ENCODE measurements around the gene S1PR3. TPM values are rescaled to one million over a fixed set of nuclear protein-coding genes. Genes with fewer than 3 reads are reported as not detected.

The S1PR3 gene
- polyA plus RNA-seq, 3 donors = 2.4 to 23.7 (median 16.3) TPM

DNA sequence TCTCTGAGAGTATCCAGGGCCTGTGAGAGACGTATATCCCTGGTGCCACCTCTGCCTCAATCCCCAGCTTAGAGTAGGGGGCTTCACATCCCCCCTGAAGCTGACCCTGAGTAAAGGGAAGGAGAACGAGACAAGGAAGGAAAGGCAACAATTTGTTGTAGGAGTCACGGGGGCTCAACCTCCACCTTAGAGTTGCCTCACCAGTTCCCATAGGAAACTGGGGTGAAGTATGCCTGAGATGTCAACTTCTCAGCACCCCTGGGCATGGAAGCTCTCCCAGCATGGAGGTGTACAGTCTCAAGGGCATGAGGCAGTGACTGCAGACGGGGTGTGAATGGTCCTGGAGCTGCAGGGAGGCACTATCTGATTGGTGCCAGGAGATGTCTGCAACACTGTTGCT, 53.6 kb downstream of the S1PR3 start:
- no peak overlapping the region for H3K27ac ChIP-seq (ENCODE audit: low read depth, low read length)
- 83 to 84% (median 84%) methylated on average over 4 of the region's 4 CpGs for WGBS, 3 donors

DNA sequence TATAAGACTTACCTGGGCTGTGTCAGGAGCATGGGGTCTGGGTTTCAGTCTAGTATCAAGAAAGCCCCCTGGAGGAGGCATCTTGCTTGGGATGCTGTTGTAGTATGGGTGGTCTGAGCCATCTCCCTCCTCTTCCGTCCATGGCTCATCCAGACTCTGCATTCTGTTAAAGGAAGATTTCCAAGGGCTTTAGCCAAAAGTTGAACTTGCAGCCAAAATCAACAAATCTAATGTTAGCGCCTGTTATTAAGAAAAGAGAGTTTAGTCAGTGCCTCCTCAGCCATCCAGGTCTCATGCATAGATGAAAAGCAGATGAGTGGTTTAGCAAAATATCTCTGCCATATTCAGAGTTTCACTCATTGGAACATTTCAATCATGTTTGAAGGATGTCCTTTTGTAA, 55.6 kb downstream of the S1PR3 start:
- no peak overlapping the region for H3K27ac ChIP-seq (ENCODE audit: low read depth, low read length)
- WGBS, 3 donors = 58 to 78% (median 70%) methylated on average over 2 of the region's 2 CpGs

DNA sequence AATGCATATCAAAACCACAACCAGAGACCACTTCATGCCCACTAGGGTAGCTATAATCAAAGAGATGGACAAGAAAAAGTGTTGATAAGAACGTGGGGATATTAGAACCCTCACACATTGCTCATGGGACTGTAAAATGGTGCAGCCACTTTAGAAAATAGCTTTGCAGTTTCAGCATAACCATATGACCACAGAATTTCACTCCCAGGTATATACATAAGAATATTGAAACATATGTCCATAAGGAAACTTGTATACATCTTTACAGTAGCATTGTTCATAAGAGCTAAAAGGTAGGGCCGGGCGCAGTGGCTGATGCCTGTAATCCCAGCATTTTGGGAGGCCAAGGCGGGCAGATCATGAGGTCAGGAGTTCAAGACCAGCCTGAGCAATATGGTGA, 56.4 kb downstream of the S1PR3 start:
- H3K27ac ChIP-seq (ENCODE audit: low read depth, low read length) = no peak overlapping the region
- WGBS, 3 donors = 71 to 93% (median 91%) methylated on average over 4 of the region's 4 CpGs

DNA sequence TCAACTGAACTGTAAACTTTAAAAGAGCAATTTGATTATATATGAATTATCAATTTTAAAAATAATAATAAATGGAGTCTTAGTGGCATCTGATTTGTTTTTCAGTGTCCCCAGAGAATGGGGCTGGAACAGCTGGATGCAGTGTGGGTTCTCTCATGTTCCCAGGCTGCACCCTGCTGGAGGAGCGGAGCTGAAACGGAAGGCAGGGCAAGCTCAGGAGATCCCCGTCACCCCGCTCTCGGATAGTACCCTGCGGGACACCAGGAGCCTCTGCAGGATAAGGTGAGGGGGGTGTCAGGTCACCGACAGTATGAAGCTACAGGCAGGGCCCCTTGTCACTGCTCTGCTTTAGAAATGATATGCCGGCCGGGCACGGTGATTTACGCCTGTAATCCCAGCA, 57.3 kb downstream of the S1PR3 start:
- no peak overlapping the region for H3K27ac ChIP-seq (ENCODE audit: low read depth, low read length)
- WGBS, 3 donors = 92 to 96% (median 93%) methylated on average over 11 of the region's 11 CpGs

DNA sequence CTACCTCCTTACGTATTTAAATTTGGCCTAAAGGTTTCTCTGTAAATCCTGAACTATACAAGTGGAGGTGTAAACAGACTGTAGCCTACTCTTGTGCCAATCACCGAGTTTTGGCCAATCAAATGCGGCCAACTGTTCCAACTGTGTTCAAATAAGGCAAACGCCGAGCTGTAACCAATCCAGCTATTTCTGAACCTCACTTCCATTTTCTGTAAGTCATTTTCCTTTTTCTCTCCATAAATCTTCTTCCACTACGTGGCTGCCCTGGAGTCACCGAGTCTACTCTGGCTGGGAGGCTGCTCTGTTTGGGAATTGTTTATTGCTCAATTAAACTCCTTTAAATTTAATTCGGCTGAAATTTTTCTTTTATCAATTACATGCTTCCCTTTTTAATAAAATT, 58.4 kb downstream of the S1PR3 start:
- 84 to 89% (median 88%) methylated on average over 8 of the region's 8 CpGs for WGBS, 3 donors

DNA sequence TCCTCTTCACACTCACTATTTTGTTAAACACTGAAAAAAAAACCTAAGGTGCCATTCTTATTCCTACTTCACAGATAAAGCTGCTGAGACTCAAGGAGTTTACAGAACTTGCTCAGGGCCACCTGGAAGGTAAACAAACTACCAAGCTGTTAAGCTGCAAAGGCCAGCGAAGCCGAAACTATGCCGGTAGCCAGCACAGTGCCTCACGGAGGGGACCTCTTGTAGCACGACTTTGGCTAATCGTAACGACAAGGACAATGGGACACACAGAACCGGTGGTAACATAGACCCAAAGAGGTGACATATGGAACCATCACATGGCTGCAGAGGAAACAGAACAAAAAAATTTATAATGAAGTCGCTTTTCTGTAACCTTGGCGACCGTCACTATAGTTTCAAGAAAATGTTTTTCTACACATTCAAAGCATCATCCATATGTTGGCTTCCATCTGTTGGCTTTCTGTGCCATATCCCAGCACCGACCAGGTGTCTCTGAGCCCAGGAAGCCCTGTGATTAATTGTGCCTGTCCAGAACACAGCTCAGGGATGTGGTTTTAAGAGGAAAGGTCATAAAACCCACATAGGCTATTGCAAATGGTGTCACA, 60.3 kb downstream of the S1PR3 start:
- no peak overlapping the region for H3K27ac ChIP-seq (ENCODE audit: low read depth, low read length)
- WGBS, 3 donors = 80 to 94% (median 91%) methylated on average over 12 of the region's 12 CpGs

More for the DNA sequence above, 58.4 kb downstream of the S1PR3 start:
- no peak overlapping the region for H3K27ac ChIP-seq (ENCODE audit: low read depth, low read length)

DNA sequence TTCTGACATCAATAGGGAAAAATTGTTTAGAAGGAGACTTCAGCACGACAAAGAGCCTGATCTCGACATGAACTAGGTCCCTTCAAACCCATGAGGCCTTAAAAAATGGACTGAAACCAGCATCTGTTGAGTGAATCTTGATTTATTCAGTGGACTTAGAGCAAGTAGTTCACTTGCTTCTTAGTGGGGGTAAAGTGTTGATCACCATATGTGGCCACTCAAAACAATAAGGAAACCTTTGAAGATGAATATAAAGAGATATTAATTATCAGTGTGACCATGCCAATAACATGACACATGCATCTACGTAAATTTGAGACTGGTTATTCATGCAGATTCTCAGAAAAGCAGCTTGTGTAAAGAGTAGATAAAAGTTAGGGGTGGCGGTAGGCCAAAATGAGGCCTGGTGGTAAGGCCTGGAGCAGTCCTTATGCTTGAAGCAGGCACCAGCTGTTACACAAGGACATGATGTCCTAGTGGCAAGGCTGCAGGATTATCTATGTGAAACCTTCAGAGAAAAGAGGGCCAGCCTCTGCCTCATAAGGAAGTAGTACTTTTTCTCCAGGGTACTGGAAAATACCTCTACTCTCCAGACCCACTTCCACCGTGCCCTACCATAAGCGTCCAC, 61.3 kb downstream of the S1PR3 start:
- 88 to 93% (median 90%) methylated on average over 6 of the region's 6 CpGs for WGBS, 3 donors

DNA sequence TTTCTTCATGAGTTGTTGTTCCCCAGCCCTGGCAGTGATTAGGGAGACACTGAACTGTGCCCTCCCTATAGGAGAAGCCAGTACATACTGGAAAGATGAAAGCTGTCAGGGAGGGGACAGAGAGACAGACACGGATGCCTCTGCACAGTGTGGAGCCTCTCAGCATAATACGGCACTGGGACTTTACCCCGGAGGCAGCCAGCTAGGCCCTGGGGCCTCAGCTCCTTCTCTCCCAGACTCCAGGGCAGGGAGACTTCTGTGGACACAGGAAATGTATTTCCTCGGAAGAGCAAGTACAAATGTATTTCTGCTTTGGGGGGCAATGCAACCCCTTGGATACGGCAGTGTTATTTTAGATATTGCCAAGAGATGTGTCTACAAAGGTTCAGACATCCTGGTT, 62.0 kb downstream of the S1PR3 start:
- 91 to 94% (median 91%) methylated on average over 5 of the region's 5 CpGs for WGBS, 3 donors
- no peak overlapping the region for H3K27ac ChIP-seq (ENCODE audit: low read depth, low read length)

More for the DNA sequence above, 61.3 kb downstream of the S1PR3 start:
- H3K27ac ChIP-seq (ENCODE audit: low read depth, low read length) = no peak overlapping the region

Other genes starting within 250 kb of the S1PR3 start
- 1 to 10 TPM in 1 of 3 donors, under 1 TPM in 2; 0.13 to 1.5 (median 0.24) TPM for gene SHC3, start 187.3 kb downstream of the S1PR3 start, polyA plus RNA-seq

Measured in adipose tissue (tissue), 3 donors.